ENCODE results near the gene CLSTN3.

DNA sequence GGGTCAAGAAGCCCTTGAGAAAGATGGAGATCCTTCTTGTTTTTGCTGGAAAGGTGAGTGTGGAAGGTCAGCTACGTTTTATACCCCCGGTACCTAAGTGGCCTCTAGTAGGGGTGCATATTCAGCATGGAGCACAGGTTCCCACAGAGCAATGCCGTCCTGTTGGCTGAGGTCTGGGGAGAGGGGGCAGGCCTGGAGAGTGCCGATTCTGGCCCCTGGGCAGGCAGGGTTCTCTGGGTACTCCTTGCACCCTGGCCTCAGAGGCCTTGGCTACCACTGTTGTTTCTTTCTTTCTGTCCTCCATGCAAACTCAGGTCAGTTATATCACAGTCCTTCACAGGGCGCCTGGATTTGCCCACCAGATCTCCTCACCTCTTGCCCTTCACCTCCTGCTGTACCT is 10.0 kb upstream of the CLSTN3 start:
- TF ChIP-seq POLR2AphosphoS5 (IDR thresholded peaks at IDR 0.05) = no peak
- TF ChIP-seq POLR2A (IDR thresholded peaks at IDR 0.05) = no peak
- no peak for TF ChIP-seq CTCF (IDR thresholded peaks at IDR 0.05)

All from transverse colon (tissue), 4 donors.